HepG2 (cell line): Measurements from ENCODE around the gene CCT6A. TPM values are rescaled to one million over a fixed set of nuclear protein-coding genes. Genes with fewer than 3 reads are reported as not detected.
A peak's percentile ranks its signal among the peaks of the same experiment; 100 is the strongest.

Experiments used
- EEA1 ChIP-seq: sonication (generic); formaldehyde crosslinking; IDR thresholded peaks from 2 replicates; pipeline ENCODE4 v1.5.1; 2020; ENCODE audit warnings: mild to moderate bottlenecking, missing genetic modification reagents, borderline replicate concordance
- FOXK2 ChIP-seq: fragments of 450-650 bp; IDR thresholded peaks from 2 replicates; pipeline ENCODE4 v1.6.1; 2016
- HES4 ChIP-seq: sonication (generic); formaldehyde crosslinking; IDR thresholded peaks from 2 replicates; pipeline ENCODE4 v1.9.0; 2021; ENCODE audit warnings: mild to moderate bottlenecking, missing genetic modification reagents, borderline replicate concordance
- HOXA7 ChIP-seq: sonication (generic); formaldehyde crosslinking; IDR thresholded peaks from 2 replicates; pipeline ENCODE4 v1.8.1; 2022; ENCODE audit warnings: mild to moderate bottlenecking, missing genetic modification reagents, moderate library complexity
- ISX ChIP-seq: sonication (generic); formaldehyde crosslinking; conservative IDR thresholded peaks from 2 replicates; pipeline ENCODE4 v1.5.0; 2020; ENCODE audit warnings: missing genetic modification reagents
- JDP2 ChIP-seq: sonication (generic); formaldehyde crosslinking; IDR thresholded peaks from 2 replicates; pipeline ENCODE4 v1.8.1; 2022; ENCODE audit warnings: missing genetic modification reagents, borderline replicate concordance
- PHB2 ChIP-seq: fragments of 450-650 bp; IDR thresholded peaks from 2 replicates; pipeline ENCODE4 v1.6.1; 2018; ENCODE audit not compliant: partially characterized antibody
- RXRB ChIP-seq: IDR thresholded peaks from 2 replicates; pipeline ENCODE4 v1.6.1; 2016; ENCODE audit warnings: borderline replicate concordance, missing genetic modification reagents, missing compliant biosample characterization
- SP4 ChIP-seq: sonication (generic); formaldehyde crosslinking; IDR thresholded peaks from 2 replicates; pipeline ENCODE4 v1.8.1; 2023; ENCODE audit warnings: mild to moderate bottlenecking, missing genetic modification reagents
- TBP ChIP-seq: sonication (generic); formaldehyde crosslinking; IDR thresholded peaks from 2 replicates; pipeline ENCODE4 v1.5.0; 2020; ENCODE audit warnings: missing genetic modification reagents
- TGIF2 ChIP-seq: IDR thresholded peaks from 2 replicates; pipeline ENCODE4 v1.6.1; 2016; ENCODE audit warnings: control low read depth, missing compliant biosample characterization
- ZMYM3 ChIP-seq: sonication (generic); formaldehyde crosslinking; IDR thresholded peaks from 2 replicates; pipeline ENCODE4 v1.5.1; 2020; ENCODE audit warnings: mild to moderate bottlenecking, missing genetic modification reagents
- ZSCAN30 ChIP-seq: sonication (generic); formaldehyde crosslinking; IDR thresholded peaks from 2 replicates; pipeline ENCODE4 v1.5.0; 2020; ENCODE audit warnings: mild to moderate bottlenecking, missing genetic modification reagents
- polyA plus RNA-seq, 8 experiments: library from polyadenylated mRNA; depleted of rRNA in 3 of 8; stranded (reverse) in 7 of 8; unstranded in 1 of 8; fragments of >200 nt; fragmentation: Illumina TruSeq in 4 of 8; extraction: Trizol in 4 of 8; gene quantifications; 2 replicates each; pipeline versions ENCODE4 v1.2.1 to v1.2.3, GENCODE V29; 2011 to 2016; ENCODE audit warnings: low read depth in 4 of 8, missing spikeins in 1 of 8, mixed read lengths in 1 of 8; ENCODE audit not compliant: insufficient read depth in 1 of 8
- total RNA-seq, 5 experiments: library from RNA; depleted of rRNA; stranded (reverse); fragments of >200 nt; fragmentation: Illumina TruSeq; extraction: Trizol; gene quantifications; 2 replicates each; pipeline ENCODE4 v1.2.3, GENCODE V29; 2016; ENCODE audit warnings: low read depth in 1 of 5
- TF ChIP-seq, protein P1 (sequence below), 2 experiments: sonication (generic) in 1 of 2; formaldehyde crosslinking in 1 of 2; IDR thresholded peaks; 2 replicates each; pipeline versions ENCODE4 v1.6.1 to v1.9.0; 2014 to 2022; ENCODE audit warnings: antibody characterized with exemption in 1 of 2, borderline replicate concordance in 1 of 2, inconsistent platforms in 1 of 2, low read depth in 1 of 2, missing genetic modification reagents in 1 of 2
- TF ChIP-seq, protein P2 (sequence below): sonication (generic); formaldehyde crosslinking; IDR thresholded peaks from 2 replicates; pipeline ENCODE4 v1.4.0; 2020; ENCODE audit warnings: missing genetic modification reagents
- TF ChIP-seq, protein P3 (sequence below): sonication (generic); formaldehyde crosslinking; IDR thresholded peaks from 2 replicates; pipeline ENCODE4 v1.4.0; 2020; ENCODE audit warnings: missing genetic modification reagents
- TF ChIP-seq, protein P4 (sequence below): sonication (generic); formaldehyde crosslinking; IDR thresholded peaks from 2 replicates; pipeline ENCODE4 v1.4.0; 2020; ENCODE audit warnings: missing genetic modification reagents
- TF ChIP-seq, protein P5 (sequence below): IDR thresholded peaks from 2 replicates; pipeline ENCODE4 v1.6.1; 2016; ENCODE audit warnings: missing genetic modification reagents, missing compliant biosample characterization
- TF ChIP-seq, protein P6 (sequence below): sonication (generic); formaldehyde crosslinking; IDR thresholded peaks from 2 replicates; pipeline ENCODE4 v1.8.0; 2022; ENCODE audit warnings: missing genetic modification reagents, mild to moderate bottlenecking, inconsistent platforms, borderline replicate concordance
- TF ChIP-seq, protein P7 (sequence below): sonication (generic); formaldehyde crosslinking; conservative IDR thresholded peaks from 2 replicates; pipeline ENCODE4 v1.4.0; 2020; ENCODE audit warnings: missing genetic modification reagents

CCT6A gene
- total and polyA plus RNA-seq, 2 of the 13 experiments (the other 11 are each of a cell fraction or from before 2014, with no cell fraction given): 219 to 292 TPM

DNA sequence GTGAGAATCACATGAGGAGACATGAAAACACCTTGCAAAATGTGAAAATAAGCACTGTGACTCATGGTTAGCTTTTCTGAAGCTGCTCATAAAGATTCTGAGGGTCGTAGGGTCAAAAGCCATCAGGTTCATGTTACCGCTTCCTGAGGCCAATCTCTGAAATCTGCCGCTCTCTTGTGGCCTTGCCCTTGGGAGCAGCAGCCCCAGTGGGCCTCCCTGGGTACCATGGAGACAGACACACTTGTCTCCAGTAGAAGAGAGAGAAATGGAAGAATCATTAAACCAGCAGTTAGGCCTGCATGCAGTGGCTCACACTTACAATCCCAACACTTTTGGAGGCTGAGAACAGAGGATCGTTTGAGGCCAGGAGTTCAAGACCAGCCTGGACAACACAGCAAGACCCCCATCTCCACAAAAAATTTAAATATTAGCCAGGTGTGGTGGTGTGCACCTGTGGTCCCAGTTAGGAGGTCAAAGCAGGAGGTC, 44.4 kb upstream of the CCT6A start (continued):
- TF ChIP-seq, protein P1, sequence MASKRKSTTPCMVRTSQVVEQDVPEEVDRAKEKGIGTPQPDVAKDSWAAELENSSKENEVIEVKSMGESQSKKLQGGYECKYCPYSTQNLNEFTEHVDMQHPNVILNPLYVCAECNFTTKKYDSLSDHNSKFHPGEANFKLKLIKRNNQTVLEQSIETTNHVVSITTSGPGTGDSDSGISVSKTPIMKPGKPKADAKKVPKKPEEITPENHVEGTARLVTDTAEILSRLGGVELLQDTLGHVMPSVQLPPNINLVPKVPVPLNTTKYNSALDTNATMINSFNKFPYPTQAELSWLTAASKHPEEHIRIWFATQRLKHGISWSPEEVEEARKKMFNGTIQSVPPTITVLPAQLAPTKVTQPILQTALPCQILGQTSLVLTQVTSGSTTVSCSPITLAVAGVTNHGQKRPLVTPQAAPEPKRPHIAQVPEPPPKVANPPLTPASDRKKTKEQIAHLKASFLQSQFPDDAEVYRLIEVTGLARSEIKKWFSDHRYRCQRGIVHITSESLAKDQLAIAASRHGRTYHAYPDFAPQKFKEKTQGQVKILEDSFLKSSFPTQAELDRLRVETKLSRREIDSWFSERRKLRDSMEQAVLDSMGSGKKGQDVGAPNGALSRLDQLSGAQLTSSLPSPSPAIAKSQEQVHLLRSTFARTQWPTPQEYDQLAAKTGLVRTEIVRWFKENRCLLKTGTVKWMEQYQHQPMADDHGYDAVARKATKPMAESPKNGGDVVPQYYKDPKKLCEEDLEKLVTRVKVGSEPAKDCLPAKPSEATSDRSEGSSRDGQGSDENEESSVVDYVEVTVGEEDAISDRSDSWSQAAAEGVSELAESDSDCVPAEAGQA (IDR thresholded peaks at IDR 0.05; ENCODE audit: low read depth): peak; percentile 55; the same call in 1 of the 2 replicates
- TF ChIP-seq, protein P1 (CRISPR knock-in tag; IDR thresholded peaks at IDR 0.05; ENCODE audit: borderline replicate concordance): no peak
- TF ChIP-seq, protein P2, sequence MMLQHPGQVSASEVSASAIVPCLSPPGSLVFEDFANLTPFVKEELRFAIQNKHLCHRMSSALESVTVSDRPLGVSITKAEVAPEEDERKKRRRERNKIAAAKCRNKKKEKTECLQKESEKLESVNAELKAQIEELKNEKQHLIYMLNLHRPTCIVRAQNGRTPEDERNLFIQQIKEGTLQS: peak; percentile 74
- peak; percentile 85 for TF ChIP-seq ZMYM3 (CRISPR knock-in tag)
- TF ChIP-seq, protein P3, sequence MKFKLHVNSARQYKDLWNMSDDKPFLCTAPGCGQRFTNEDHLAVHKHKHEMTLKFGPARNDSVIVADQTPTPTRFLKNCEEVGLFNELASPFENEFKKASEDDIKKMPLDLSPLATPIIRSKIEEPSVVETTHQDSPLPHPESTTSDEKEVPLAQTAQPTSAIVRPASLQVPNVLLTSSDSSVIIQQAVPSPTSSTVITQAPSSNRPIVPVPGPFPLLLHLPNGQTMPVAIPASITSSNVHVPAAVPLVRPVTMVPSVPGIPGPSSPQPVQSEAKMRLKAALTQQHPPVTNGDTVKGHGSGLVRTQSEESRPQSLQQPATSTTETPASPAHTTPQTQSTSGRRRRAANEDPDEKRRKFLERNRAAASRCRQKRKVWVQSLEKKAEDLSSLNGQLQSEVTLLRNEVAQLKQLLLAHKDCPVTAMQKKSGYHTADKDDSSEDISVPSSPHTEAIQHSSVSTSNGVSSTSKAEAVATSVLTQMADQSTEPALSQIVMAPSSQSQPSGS (CRISPR knock-in tag): peak; percentile 85
- no peak for TF ChIP-seq JDP2 (CRISPR knock-in tag)
- no peak for TF ChIP-seq HES4 (CRISPR knock-in tag)
- TF ChIP-seq, protein P4, sequence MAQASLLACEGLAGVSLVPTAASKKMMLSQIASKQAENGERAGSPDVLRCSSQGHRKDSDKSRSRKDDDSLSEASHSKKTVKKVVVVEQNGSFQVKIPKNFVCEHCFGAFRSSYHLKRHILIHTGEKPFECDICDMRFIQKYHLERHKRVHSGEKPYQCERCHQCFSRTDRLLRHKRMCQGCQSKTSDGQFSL (CRISPR knock-in tag): no peak
- TF ChIP-seq PHB2: no peak
- no peak for TF ChIP-seq HOXA7 (CRISPR knock-in tag)
- no peak for TF ChIP-seq ISX (CRISPR knock-in tag)
- TF ChIP-seq, protein P5, sequence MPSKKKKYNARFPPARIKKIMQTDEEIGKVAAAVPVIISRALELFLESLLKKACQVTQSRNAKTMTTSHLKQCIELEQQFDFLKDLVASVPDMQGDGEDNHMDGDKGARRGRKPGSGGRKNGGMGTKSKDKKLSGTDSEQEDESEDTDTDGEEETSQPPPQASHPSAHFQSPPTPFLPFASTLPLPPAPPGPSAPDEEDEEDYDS (CRISPR knock-in tag): peak; percentile 35; the same call in 1 of the 2 replicates
- TF ChIP-seq, protein P6, sequence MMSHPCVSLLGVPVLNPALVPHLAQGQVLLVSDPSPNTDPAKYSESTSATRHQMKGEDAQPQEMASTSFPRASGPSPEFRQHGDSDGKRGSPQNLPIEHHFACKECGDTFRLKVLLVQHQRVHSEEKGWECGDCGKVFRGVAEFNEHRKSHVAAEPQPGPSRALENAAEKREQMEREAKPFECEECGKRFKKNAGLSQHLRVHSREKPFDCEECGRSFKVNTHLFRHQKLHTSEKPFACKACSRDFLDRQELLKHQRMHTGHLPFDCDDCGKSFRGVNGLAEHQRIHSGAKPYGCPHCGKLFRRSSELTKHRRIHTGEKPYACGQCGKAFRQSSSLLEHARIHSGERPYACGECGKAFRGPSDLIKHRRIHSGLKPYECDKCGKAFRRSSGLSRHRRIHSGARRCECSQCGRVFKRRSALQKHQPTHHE (CRISPR knock-in tag): no peak
- no peak for TF ChIP-seq SP4 (CRISPR knock-in tag)
- no peak for TF ChIP-seq TBP (CRISPR knock-in tag)
- peak; percentile 96 for TF ChIP-seq RXRB (CRISPR knock-in tag)
- TF ChIP-seq FOXK2: peak; percentile 76
- TF ChIP-seq, protein P7, sequence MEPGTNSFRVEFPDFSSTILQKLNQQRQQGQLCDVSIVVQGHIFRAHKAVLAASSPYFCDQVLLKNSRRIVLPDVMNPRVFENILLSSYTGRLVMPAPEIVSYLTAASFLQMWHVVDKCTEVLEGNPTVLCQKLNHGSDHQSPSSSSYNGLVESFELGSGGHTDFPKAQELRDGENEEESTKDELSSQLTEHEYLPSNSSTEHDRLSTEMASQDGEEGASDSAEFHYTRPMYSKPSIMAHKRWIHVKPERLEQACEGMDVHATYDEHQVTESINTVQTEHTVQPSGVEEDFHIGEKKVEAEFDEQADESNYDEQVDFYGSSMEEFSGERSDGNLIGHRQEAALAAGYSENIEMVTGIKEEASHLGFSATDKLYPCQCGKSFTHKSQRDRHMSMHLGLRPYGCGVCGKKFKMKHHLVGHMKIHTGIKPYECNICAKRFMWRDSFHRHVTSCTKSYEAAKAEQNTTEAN (CRISPR knock-in tag): peak; percentile 77
- no peak for TF ChIP-seq TGIF2 (CRISPR knock-in tag)
- TF ChIP-seq ZSCAN30: no peak
- TF ChIP-seq EEA1 (CRISPR knock-in tag): no peak
